ENCODE results near the gene ADCK1.

GRCh38 chr14:77838831-77839511, 39.1 kb downstream of the ADCK1 start:
- no peak for TF ChIP-seq CTCF (conservative IDR thresholded peaks at IDR 0.05)
- TF ChIP-seq EZH2 (IDR thresholded peaks at IDR 0.05; ENCODE audit: low read depth): no peak

Measured in PC-9 (cell line).